Putamen (tissue), 1 donor: ENCODE data around the gene MCM9.
"Not testable (repeated sequence)": the region's sequence is repeated elsewhere in the genome, so short reads cannot be mapped to it uniquely, and the experiment has no call there.

Source experiments
- DNase-seq: peaks from one replicate; pipeline ENCODE4 v3.0.0-alpha.2; 2016; ENCODE audit warnings: low spot score

MCM9 gene

GRCh38 chr6:118765316-118765715, 169.6 kb downstream of the MCM9 start:
- DNase-seq, result not testable (repeated sequence)

DNA sequence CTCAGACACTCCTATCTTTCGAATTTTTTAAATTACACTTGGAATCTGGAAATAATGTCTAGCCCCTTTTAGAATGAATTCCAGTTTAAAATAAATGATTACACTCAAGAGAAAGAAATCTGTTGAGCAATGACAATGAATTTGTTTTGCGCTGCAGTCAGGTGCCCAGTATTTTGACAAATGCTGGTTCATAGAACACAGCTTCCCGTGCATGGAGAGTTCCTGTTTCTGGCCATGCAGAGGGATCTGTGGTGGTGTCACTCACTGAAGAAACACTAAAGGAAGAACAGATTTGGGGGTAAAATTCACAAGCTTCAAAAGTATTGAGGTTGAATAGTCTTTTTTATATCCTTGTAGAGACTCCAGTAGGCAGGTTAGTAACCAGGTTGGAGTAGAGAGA, 170.2 kb downstream of the MCM9 start:
- DNase-seq, result no peak
